ENCODE measurements around the gene SYNCRIP. TPM values are rescaled to one million over a fixed set of nuclear protein-coding genes. Genes with fewer than 3 reads are reported as not detected.

The SYNCRIP gene
- total RNA-seq, 1 experiment from 2014 or later: 199 TPM

DNA sequence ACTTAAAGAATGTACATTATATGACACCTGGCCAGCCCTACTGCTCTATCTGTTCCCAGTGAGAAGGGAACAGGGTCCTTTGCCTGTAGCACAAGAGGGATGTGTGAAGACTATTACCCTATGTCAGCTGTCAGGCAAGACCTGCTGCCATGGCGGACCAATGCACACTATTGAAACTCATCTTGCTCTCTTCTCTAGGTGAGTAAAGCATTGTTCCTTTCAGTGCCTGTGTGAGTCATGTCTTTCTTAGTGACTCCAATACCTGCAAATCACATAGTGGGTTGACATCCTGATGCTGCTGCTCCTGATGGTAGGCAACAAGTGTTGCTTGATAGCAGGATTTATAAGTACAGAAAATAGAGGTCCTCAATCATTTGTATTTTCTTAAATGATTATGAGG, 48.8 kb upstream of the SYNCRIP start:
- no peaks in the 10 kb centered on the region for H3K4me1 ChIP-seq (ENCODE audit: insufficient read depth, low read length)
- no peaks in the 10 kb centered on the region for H3K9me3 ChIP-seq (ENCODE audit: control insufficient read depth, low read depth, low read length)
- no peak overlapping the region for H3K4me2 ChIP-seq (ENCODE audit: insufficient read depth, insufficient read length, low read length)
- no peak overlapping the region for H3K14ac ChIP-seq (ENCODE audit: insufficient read depth, low read length)
- H3K36me3 Mint-ChIP-seq (ENCODE audit: insufficient read depth in 1 of 3, low read depth in 3 of 3): no peaks in the 10 kb centered on the region; a peak in 2 of 7 replicates
- H4K8ac ChIP-seq (replicated peaks; ENCODE audit: insufficient read length, low read depth, low read length): no peak overlapping the region
- H3K79me2 ChIP-seq (ENCODE audit: insufficient read depth, low read length): no peaks in the 10 kb centered on the region
- no peak overlapping the region for H2BK12ac ChIP-seq (ENCODE audit: insufficient read length, low read depth, low read length)
- no CpG with 5 or more reads among the region's 1 CpG for WGBS (ENCODE audit: extremely low coverage, insufficient read length, low lambda C conversion rate)
- H4K5ac ChIP-seq (ENCODE audit: insufficient read length, low read depth, low read length): no peak overlapping the region
- H3K56ac ChIP-seq (ENCODE audit: insufficient read length, low read depth, low read length): no peak overlapping the region
- no peak overlapping the region for H3T11ph ChIP-seq (ENCODE audit: low read length)
- no peak overlapping the region for H2AFZ ChIP-seq (ENCODE audit: low read length)
- H4K20me1 ChIP-seq (ENCODE audit: control insufficient read depth, insufficient read depth, insufficient read length): no peaks in the 10 kb centered on the region
- no peak overlapping the region for H2BK120ac ChIP-seq (ENCODE audit: low read depth, low read length, poor library complexity, severe bottlenecking)
- H3K4me3 Mint-ChIP-seq: no peak overlapping the region
- TF ChIP-seq, protein P1, sequence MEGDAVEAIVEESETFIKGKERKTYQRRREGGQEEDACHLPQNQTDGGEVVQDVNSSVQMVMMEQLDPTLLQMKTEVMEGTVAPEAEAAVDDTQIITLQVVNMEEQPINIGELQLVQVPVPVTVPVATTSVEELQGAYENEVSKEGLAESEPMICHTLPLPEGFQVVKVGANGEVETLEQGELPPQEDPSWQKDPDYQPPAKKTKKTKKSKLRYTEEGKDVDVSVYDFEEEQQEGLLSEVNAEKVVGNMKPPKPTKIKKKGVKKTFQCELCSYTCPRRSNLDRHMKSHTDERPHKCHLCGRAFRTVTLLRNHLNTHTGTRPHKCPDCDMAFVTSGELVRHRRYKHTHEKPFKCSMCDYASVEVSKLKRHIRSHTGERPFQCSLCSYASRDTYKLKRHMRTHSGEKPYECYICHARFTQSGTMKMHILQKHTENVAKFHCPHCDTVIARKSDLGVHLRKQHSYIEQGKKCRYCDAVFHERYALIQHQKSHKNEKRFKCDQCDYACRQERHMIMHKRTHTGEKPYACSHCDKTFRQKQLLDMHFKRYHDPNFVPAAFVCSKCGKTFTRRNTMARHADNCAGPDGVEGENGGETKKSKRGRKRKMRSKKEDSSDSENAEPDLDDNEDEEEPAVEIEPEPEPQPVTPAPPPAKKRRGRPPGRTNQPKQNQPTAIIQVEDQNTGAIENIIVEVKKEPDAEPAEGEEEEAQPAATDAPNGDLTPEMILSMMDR (conservative IDR thresholded peaks at IDR 0.05): no peak
- H3K23ac ChIP-seq (ENCODE audit: insufficient read length, low read depth, low read length): no peak overlapping the region
- H2BK20ac ChIP-seq (ENCODE audit: low read depth, low read length, poor library complexity, severe bottlenecking): no peak overlapping the region
- 0 out of 2 replicates have a peak, but pooled peaks cover 4% of the 10 kb centered on the region for H3K27me3 Mint-ChIP-seq (ENCODE audit: low read depth)
- H3K27me3 ChIP-seq (ENCODE audit: insufficient read depth, low read length): no peaks in the 10 kb centered on the region
- H2BK5ac ChIP-seq (ENCODE audit: insufficient read length, low read length): no peak overlapping the region
- H3K27ac ChIP-seq (ENCODE audit: insufficient read length, low read depth, low read length): no peak overlapping the region
- H3K9me3 Mint-ChIP-seq: peaks cover 5 to 6% of the 10 kb centered on the region in 2 experiments; a peak in 3 of 5 replicates
- H3K18ac ChIP-seq (ENCODE audit: insufficient read length, low read depth, low read length): no peak overlapping the region
- H2AK5ac ChIP-seq (ENCODE audit: insufficient read length, low read length): no peak overlapping the region
- H4K91ac ChIP-seq (ENCODE audit: insufficient read length, low read depth, low read length): no peak overlapping the region
- no peak overlapping the region for H2BK15ac ChIP-seq (ENCODE audit: low read depth, low read length)
- H3K27ac Mint-ChIP-seq: no peak overlapping the region
- no peak overlapping the region for H3K9ac ChIP-seq (ENCODE audit: extremely low read depth, insufficient read length, low read length)
- H3K79me1 ChIP-seq (ENCODE audit: insufficient read depth, low read depth, low read length, poor library complexity, severe bottlenecking): no peaks in the 10 kb centered on the region
- no peaks in the 10 kb centered on the region for H3K23me2 ChIP-seq (ENCODE audit: insufficient read length, low read depth, low read length, poor library complexity, severe bottlenecking)
- H3K4me1 Mint-ChIP-seq: peaks cover 0 to 3% of the 10 kb centered on the region in 2 experiments; a peak in 1 of 4 replicates
- no peak for DNase-seq
- no peak overlapping the region for H3K4ac ChIP-seq (ENCODE audit: low read depth, low read length)

Measured in H9 (cell line).